ENCODE measurements around the gene ZNF556.

ZNF556 gene

DNA sequence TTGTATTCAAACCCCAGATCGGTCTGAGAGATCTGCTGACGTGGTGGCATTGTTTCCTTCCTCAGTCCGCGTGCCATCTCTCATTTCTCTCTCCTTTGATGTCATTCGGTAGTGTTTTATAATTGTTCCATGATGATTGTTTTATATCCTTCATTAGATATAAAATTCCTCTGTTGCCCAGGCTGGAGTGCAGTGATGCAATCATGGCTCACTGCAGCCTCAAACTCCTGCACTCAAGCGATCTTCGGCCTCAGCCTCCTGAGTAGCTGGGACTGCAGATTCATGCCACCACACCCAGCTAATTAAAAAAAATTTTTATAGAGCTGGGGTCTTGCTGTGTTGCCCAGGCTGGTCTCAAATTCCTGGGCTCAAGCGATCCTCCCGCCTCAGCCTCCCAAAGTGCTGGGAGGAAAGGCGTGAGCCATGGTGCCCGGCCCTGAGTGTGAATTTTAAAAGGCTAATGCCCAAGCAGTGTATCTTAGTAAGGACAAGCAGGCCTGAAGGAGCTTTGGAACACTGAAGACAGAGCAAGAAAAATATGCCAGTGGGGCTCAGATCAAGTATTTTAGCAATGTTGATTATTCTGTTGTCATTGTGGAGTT lies 38.9 kb downstream of the ZNF556 start:
- no peak for DNase-seq (ENCODE audit: low spot score)

DNA sequence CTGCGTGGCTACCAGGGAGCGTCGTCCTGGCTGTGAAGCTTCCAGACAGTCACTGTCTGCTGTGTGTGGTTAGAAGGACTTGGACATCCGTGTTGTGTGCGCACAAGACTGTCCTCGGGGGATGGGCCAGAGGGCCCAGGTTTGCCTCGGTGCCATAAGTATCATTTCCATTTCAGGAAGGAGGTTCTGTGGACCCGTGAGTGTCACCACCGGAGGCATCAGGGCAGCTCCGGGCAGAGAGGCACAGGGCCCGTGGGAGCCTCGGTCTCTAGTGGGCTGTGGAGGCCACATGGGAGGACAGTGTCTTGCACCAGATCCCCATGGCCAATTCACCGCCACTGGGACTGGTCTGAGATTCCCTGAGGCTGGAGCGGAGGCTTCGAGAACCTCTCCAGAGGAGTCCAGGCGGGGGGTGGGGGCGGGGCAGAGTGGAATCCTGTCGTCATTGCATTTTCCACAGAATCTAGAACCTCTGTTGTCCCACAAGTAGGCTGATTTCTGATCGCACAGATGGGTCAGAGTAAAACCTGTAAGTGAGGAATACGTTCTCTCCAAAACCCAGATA lies 39.6 kb downstream of the ZNF556 start:
- no peak for DNase-seq (ENCODE audit: low spot score)

DNA sequence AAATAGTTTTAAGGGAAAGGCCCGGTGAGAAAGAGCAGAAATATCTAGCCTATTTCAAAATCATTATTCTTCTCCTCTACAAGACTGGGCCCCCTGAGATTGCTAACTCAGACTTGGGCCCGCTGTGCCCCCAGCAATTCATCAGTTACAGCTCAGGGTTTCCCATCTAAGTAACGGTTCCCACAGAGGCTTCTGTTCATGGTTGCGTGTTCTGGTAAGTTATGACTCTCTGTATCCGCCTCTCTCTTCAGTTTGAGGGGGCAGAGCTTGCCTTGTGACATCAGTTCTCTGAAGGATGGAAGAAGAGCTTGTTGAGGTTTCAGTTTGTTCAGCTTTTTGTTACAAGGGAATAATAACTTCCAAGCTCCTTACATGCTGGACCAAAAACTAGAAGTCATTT lies 45.2 kb downstream of the ZNF556 start:
- DNase-seq (ENCODE audit: low spot score): no peak

DNA sequence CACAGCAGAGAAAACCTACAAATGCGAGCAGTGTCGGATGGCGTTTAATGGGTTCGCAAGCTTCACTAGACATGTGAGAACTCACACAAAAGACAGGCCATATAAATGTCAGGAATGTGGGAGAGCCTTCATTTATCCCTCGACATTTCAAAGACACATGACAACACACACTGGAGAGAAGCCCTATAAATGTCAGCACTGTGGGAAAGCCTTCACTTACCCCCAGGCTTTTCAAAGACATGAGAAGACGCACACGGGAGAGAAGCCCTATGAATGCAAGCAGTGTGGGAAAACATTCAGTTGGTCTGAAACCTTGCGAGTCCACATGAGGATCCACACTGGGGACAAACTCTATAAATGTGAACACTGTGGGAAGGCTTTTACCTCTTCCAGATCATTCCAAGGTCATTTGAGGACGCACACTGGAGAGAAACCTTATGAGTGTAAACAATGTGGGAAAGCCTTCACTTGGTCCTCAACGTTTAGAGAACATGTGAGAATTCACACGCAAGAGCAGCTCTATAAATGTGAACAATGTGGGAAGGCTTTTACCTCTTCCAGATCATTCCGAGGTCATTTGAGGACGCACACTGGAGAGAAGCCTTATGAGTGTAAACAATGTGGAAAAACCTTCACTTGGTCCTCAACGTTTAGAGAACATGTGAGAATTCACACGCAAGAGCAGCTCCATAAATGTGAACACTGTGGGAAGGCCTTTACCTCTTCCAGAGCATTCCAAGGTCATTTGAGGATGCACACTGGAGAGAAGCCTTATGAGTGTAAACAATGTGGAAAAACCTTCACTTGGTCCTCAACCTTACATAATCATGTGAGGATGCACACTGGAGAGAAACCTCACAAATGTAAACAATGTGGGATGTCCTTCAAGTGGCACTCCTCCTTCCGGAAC lies 50.4 kb downstream of the ZNF556 start:
- no peak for DNase-seq (ENCODE audit: low spot score)

DNA sequence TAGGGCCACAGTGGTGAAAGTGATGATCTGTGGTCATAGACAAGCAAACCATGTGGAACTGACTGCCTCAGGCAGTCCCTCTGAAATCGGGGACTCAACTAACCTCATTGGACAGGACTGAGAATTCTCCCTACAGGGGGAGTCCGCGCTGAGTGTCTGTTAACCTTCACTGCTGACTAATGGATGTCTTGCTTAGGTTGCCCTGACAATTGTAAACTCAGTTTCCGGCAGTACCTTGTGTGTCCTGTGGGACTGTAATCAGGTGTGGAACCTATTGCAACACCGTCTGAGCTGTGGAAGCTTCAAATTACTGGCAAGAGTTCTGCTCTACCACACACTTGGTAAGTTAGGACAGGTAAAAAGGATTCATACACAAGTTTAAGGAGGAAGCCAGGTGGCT lies 55.9 kb downstream of the ZNF556 start:
- no peak for DNase-seq (ENCODE audit: low spot score)

DNA sequence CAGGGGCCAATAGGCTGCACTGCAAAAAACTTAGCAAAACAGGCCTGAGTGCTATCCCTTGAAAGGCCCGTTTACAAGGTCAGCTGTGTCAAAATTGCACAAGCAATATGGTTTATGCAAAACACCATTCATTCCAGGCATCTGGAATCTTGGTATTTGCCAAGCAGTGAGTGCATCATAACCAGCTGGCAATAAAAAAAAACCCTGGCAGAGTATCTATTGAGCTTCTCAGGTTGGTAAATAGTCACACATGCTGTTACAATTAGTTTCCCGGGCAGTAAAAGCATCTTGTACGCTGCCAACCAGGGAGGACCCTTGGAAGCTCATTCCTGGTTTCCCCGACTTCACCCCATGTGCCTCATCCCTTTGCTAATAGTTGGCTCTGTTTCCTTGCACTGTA lies 56.4 kb downstream of the ZNF556 start:
- DNase-seq (ENCODE audit: low spot score): no peak

DNA sequence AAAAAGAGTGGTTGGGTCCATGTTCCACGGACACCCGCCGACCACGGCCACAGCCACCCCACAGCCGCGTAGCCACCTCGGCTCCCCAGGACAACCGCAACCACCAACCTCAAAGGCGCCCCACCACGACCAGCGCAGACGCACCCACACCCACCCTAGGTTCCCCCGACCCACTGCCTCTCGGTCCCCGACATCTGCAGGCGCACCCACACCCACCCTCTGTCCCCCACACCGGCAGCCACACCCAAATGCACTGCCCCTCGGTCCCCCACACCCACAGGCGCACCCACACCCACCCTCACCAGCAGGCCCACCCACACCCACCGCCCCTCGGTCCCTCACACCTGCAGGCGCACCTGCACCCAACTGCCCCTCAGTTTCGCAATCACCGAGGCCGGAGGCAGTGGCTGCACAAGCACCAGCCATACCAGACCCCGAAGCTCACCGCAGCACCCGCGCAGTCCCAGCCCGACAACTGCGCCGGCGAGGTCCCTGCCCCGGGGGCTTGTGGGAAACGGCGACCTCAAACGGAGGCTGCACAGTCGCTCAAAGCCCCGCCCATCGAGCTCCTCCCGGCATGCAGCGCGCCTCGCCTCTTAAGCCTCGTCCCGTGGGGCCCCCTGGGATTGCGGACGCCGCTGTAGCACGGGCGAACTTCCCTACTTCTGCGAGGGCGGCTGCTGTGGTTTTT lies 59.4 kb downstream of the ZNF556 start:
- DNase-seq (ENCODE audit: low spot score): no peak

DNA sequence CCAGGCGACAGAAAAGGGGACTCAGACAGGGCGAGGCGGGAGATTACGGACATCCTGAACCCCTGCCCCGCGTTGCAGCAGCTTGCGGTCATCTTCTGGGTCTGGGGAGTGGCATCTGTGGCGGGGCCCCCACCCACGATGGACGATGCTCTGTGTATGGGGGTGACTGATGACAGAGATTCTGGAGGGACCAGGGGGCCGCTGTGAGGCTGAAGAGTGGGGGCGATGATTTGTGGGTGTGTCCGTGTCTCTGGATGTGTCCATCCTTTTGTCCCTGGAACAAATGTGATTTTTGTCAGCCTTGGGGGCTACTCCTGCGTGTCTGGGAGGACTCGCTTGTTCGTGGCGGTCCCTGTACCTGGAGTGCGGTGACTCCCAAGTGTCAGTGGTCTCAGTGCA lies 59.9 kb downstream of the ZNF556 start:
- no peak for DNase-seq (ENCODE audit: low spot score)

Data from CD4-positive, alpha-beta T cell treated with Interleukin-6 at 100 ng/mL for 8 hours (primary cell).